H1 (cell line): Measurements from ENCODE around the gene FNIP2. TPM values are rescaled to one million over a fixed set of nuclear protein-coding genes. Genes with fewer than 3 reads are reported as not detected.

ENCODE experiments used
- CTCF ChIA-PET: fragments of 300-600 bp; sonication (Branson Sonifier 250); formaldehyde crosslinking; loops from one replicate; lab custom pipeline; 2021; ENCODE audit not compliant: partially characterized antibody; lab: Charles Lee
- POLR2A ChIA-PET: fragments of 300-600 bp; sonication (Branson Sonifier 250); formaldehyde crosslinking; loops from one replicate; lab custom pipeline; 2021; ENCODE audit warnings: inconsistent platforms; ENCODE audit not compliant: partially characterized antibody; lab: Charles Lee
- DNase-seq, 2 experiments: peaks; one replicate each; pipeline versions ENCODE4 v3.0.0 to v3.0.0-alpha.2; 2010 to 2022; ENCODE audit warnings: low spot score in 2 of 2, low read depth in 1 of 2, mixed read lengths in 1 of 2
- FAIRE-seq: peaks from 2 replicates; lab custom pipeline; 2011; peaks lifted over from hg19 to GRCh38; lab: Jason Lieb, UNC
- H2AFZ ChIP-seq: 2 replicates; pipeline ENCODE4 v1.8.1; 2012; ENCODE audit warnings: low read length, inconsistent platforms
- H2AK5ac ChIP-seq: 2 replicates; pipeline ENCODE4 v1.6.1; 2013; ENCODE audit warnings: low read depth, low read length
- H2BK120ac ChIP-seq: replicated peaks from 2 replicates; pipeline ENCODE3; 2013; ENCODE audit warnings: low read depth, low read length, inconsistent platforms
- H2BK12ac ChIP-seq: 2 replicates; pipeline ENCODE4 v1.6.1; 2013; ENCODE audit warnings: low read depth, low read length
- H2BK15ac ChIP-seq: 2 replicates; pipeline ENCODE4 v1.6.1; 2013; ENCODE audit warnings: low read length
- H2BK20ac ChIP-seq: 2 replicates; pipeline ENCODE4 v1.6.1; 2013; ENCODE audit warnings: low read length
- H2BK5ac ChIP-seq: 2 replicates; pipeline ENCODE4 v1.6.1; 2013; ENCODE audit warnings: low read depth, low read length
- H3K14ac ChIP-seq: 2 replicates; pipeline ENCODE4 v1.6.1; 2013; ENCODE audit warnings: inconsistent platforms; ENCODE audit not compliant: insufficient read length
- H3K18ac ChIP-seq: 2 replicates; pipeline ENCODE4 v1.6.1; 2013; ENCODE audit warnings: low read length; ENCODE audit errors: extremely low read depth
- H3K23ac ChIP-seq: 2 replicates; pipeline ENCODE4 v1.6.1; 2013; ENCODE audit warnings: inconsistent platforms; ENCODE audit not compliant: insufficient read length
- H3K23me2 ChIP-seq: 2 replicates; pipeline ENCODE4 v1.6.1; 2013; ENCODE audit warnings: low read depth, low read length
- H3K27ac ChIP-seq: 2 replicates; pipeline ENCODE4 v1.6.1; 2011; ENCODE audit warnings: low read depth, low read length, inconsistent platforms
- H3K27me3 ChIP-seq, 4 experiments: replicated peaks in 1 of 4; 1 replicate in 1 of 4; 2 replicates in 3 of 4; pipeline versions ENCODE4 v1.6.1 to v1.8.1; 2011 to 2013; ENCODE audit warnings: low read length in 3 of 4, mild to moderate bottlenecking in 3 of 4, inconsistent platforms in 2 of 4, mixed read lengths in 2 of 4, moderate library complexity in 1 of 4; ENCODE audit not compliant: control insufficient read depth in 3 of 4, insufficient read depth in 3 of 4; ENCODE audit errors: extremely low read depth in 1 of 4
- H3K36me3 ChIP-seq, 4 experiments: 2 replicates each; pipeline versions ENCODE4 v1.6.1 to v1.8.1; 2011 to 2013; ENCODE audit warnings: mild to moderate bottlenecking in 4 of 4, low read length in 3 of 4, moderate library complexity in 2 of 4, control low read depth in 1 of 4, inconsistent platforms in 1 of 4; ENCODE audit not compliant: insufficient read depth in 4 of 4, control insufficient read depth in 2 of 4
- H3K4ac ChIP-seq: replicated peaks from 2 replicates; pipeline ENCODE3; 2013; ENCODE audit warnings: low read length, low read depth, mixed read lengths, inconsistent platforms; ENCODE audit not compliant: insufficient read length
- H3K4me1 ChIP-seq, 4 experiments: replicated peaks in 1 of 4; 1 replicate in 1 of 4; 2 replicates in 3 of 4; pipeline versions ENCODE4 v1.6.1 to v1.8.1; 2011 to 2013; ENCODE audit warnings: low read length in 3 of 4, inconsistent platforms in 2 of 4, mixed read lengths in 1 of 4; ENCODE audit not compliant: insufficient read depth in 4 of 4, control insufficient read depth in 3 of 4
- H3K4me2 ChIP-seq, 2 experiments: 2 replicates each; pipeline versions ENCODE4 v1.6.1 to v1.8.1; 2011 to 2013; ENCODE audit warnings: low read depth in 2 of 2, low read length in 2 of 2, control low read depth in 1 of 2, inconsistent platforms in 1 of 2, mild to moderate bottlenecking in 1 of 2; ENCODE audit not compliant: insufficient read depth in 1 of 2
- H3K4me3 ChIP-seq, 4 experiments: fragments of 200-600, 300-600 bp in 1 of 4; sonication (generic), shearing (Covaris generic), sonication (Bioruptor Twin) in 1 of 4; 2 replicates each; pipeline versions ENCODE4 v1.5.1 to v1.8.1; 2011 to 2016; ENCODE audit warnings: low read length in 4 of 4, low read depth in 3 of 4, control low read depth in 2 of 4, inconsistent platforms in 2 of 4, mild to moderate bottlenecking in 2 of 4, mixed read lengths in 1 of 4, moderate library complexity in 1 of 4; ENCODE audit not compliant: insufficient read depth in 2 of 4; ENCODE audit errors: extremely low read depth in 1 of 4
- H3K56ac ChIP-seq: replicated peaks from 2 replicates; pipeline ENCODE3; 2013; ENCODE audit warnings: low read depth, mild to moderate bottlenecking, mixed read lengths, low read length, inconsistent platforms; ENCODE audit not compliant: insufficient read length
- H3K79me1 ChIP-seq: 2 replicates; pipeline ENCODE4 v1.6.1; 2013; ENCODE audit warnings: low read depth, low read length, control low read depth
- H3K79me2 ChIP-seq, 2 experiments: 2 replicates each; pipeline versions ENCODE4 v1.6.1 to v1.8.1; 2012 to 2013; ENCODE audit warnings: low read length in 2 of 2, mild to moderate bottlenecking in 2 of 2, inconsistent platforms in 1 of 2; ENCODE audit not compliant: insufficient read depth in 2 of 2, control insufficient read depth in 1 of 2
- H3K9ac ChIP-seq, 4 experiments: replicated peaks in 1 of 4; 1 replicate in 1 of 4; 2 replicates in 3 of 4; pipeline versions ENCODE4 v1.6.1 to v1.8.1; 2011 to 2013; ENCODE audit warnings: low read depth in 3 of 4, low read length in 3 of 4, control low read depth in 2 of 4, mild to moderate bottlenecking in 2 of 4, moderate library complexity in 2 of 4, inconsistent platforms in 1 of 4; ENCODE audit errors: extremely low read depth in 1 of 4
- H3K9me3 ChIP-seq, 2 experiments: 2 replicates each; pipeline versions ENCODE4 v1.6.1 to v1.8.1; 2012 to 2013; ENCODE audit warnings: mild to moderate bottlenecking in 2 of 2, moderate library complexity in 2 of 2, control low read depth in 1 of 2, inconsistent platforms in 1 of 2, low read depth in 1 of 2, low read length in 1 of 2, mixed read lengths in 1 of 2; ENCODE audit not compliant: insufficient read depth in 2 of 2
- H4K20me1 ChIP-seq, 2 experiments: replicated peaks in 1 of 2; 2 replicates each; pipeline versions ENCODE3 to v1.8.1; 2011 to 2013; ENCODE audit warnings: inconsistent platforms in 2 of 2, low read length in 2 of 2, mild to moderate bottlenecking in 1 of 2; ENCODE audit not compliant: insufficient read depth in 2 of 2, control insufficient read depth in 1 of 2
- H4K5ac ChIP-seq: 2 replicates; pipeline ENCODE4 v1.6.1; 2013; ENCODE audit warnings: low read length, low read depth, mixed read lengths, inconsistent platforms; ENCODE audit not compliant: insufficient read length
- H4K8ac ChIP-seq: 2 replicates; pipeline ENCODE4 v1.8.0; 2013; ENCODE audit warnings: mild to moderate bottlenecking, moderate library complexity, low read length, inconsistent platforms; ENCODE audit not compliant: insufficient read depth; ENCODE audit errors: extremely low read depth
- H4K91ac ChIP-seq: replicated peaks from 2 replicates; pipeline ENCODE3; 2013; ENCODE audit warnings: low read length, mixed read lengths, inconsistent platforms; ENCODE audit not compliant: insufficient read length
- ASH2L ChIP-seq: fragments of 200-600, 300-600 bp; sonication (generic); IDR thresholded peaks from one replicate; pipeline ENCODE4 v1.7.1; 2017; ENCODE audit warnings: low read length
- EGR1 ChIP-seq: IDR thresholded peaks from 2 replicates; pipeline ENCODE4 v1.6.1; 2011; ENCODE audit warnings: low read depth, low read length, borderline replicate concordance
- EP300 ChIP-seq, 2 experiments: IDR thresholded peaks; 1 replicate in 1 of 2; 2 replicates in 1 of 2; pipeline ENCODE4 v1.6.1; 2011 to 2012; ENCODE audit warnings: low read depth in 2 of 2, low read length in 2 of 2, mild to moderate bottlenecking in 2 of 2, borderline replicate concordance in 1 of 2, inconsistent platforms in 1 of 2, moderate library complexity in 1 of 2
- GABPA ChIP-seq: IDR thresholded peaks from 2 replicates; pipeline ENCODE4 v1.6.1; 2011; ENCODE audit warnings: mild to moderate bottlenecking, low read length, moderate library complexity, borderline replicate concordance; ENCODE audit not compliant: insufficient read depth
- NRF1 ChIP-seq: IDR thresholded peaks from 2 replicates; pipeline ENCODE4 v1.6.1; 2011; ENCODE audit warnings: mild to moderate bottlenecking, low read depth, low read length, improper control_type of control experiment
- RAD21 ChIP-seq, 2 experiments: IDR thresholded peaks in 1 of 2; conservative IDR thresholded peaks in 1 of 2; 2 replicates each; pipeline ENCODE4 v1.6.1; 2011; ENCODE audit warnings: low read depth in 2 of 2, low read length in 2 of 2, improper control_type of control experiment in 1 of 2, inconsistent platforms in 1 of 2, mild to moderate bottlenecking in 1 of 2, moderate library complexity in 1 of 2
- SIN3A ChIP-seq, 2 experiments: IDR thresholded peaks in 1 of 2; conservative IDR thresholded peaks in 1 of 2; 2 replicates each; pipeline ENCODE4 v1.6.1; 2011 to 2012; ENCODE audit warnings: low read length in 2 of 2, improper control_type of control experiment in 1 of 2, low read depth in 1 of 2, mild to moderate bottlenecking in 1 of 2
- TEAD4 ChIP-seq: IDR thresholded peaks from 2 replicates; pipeline ENCODE4 v1.6.1; 2012; ENCODE audit warnings: low read depth, low read length, inconsistent platforms, mixed read lengths
- YY1 ChIP-seq: IDR thresholded peaks from 2 replicates; pipeline ENCODE4 v1.6.1; 2011; ENCODE audit warnings: low read depth, mild to moderate bottlenecking, low read length
- ZNF274 ChIP-seq: IDR thresholded peaks from 2 replicates; pipeline ENCODE4 v1.7.0; 2012; ENCODE audit warnings: low read length, borderline replicate concordance; ENCODE audit errors: extremely low read depth
- WGBS, 2 experiments: shearing (Covaris generic) in 1 of 2; methylation state at CpG; one replicate each; pipeline versions ENCODE4 v1.1.6 to v1.1.7; 2013 to 2015; ENCODE audit warnings: low lambda C conversion rate in 2 of 2, mixed read lengths in 2 of 2, inconsistent platforms in 1 of 2, low coverage in 1 of 2, missing lambda C conversion rate in 1 of 2; ENCODE audit not compliant: insufficient replicate concordance in 2 of 2, insufficient coverage in 1 of 2, insufficient read length in 1 of 2; ENCODE audit errors: extremely low coverage in 1 of 2, missing lambda C conversion rate in 1 of 2; 5-methylcytosine and 5-hydroxymethylcytosine counted together
- polyA plus RNA-seq, 7 experiments: library from polyadenylated mRNA; depleted of rRNA in 3 of 7; stranded (reverse) in 5 of 7; unstranded in 2 of 7; fragments of >200 nt in 5 of 7; fragments of 200-250 nt in 2 of 7; gene quantifications; 1 replicate in 5 of 7; 2 replicates in 1 of 7; 4 replicates in 1 of 7; pipeline versions ENCODE4 v1.2.1 to v1.2.3, GENCODE V29; 2011 to 2013; ENCODE audit warnings: missing spikeins in 2 of 7, mixed read lengths in 2 of 7
- total RNA-seq: library from RNA; stranded (reverse); fragmentation: NEBNext Ultra II Directional; extraction: Animal tissue kit (Norgen Biotek cat#: 25700); gene quantifications from 2 replicates; pipeline ENCODE4 v1.2.1, GENCODE V29; 2021

The FNIP2 gene
- total and polyA plus RNA-seq, 2 of the 8 experiments (the other 6 are each of a cell fraction or from before 2014, with no cell fraction given), result 4.0 to 13.0 TPM

DNA sequence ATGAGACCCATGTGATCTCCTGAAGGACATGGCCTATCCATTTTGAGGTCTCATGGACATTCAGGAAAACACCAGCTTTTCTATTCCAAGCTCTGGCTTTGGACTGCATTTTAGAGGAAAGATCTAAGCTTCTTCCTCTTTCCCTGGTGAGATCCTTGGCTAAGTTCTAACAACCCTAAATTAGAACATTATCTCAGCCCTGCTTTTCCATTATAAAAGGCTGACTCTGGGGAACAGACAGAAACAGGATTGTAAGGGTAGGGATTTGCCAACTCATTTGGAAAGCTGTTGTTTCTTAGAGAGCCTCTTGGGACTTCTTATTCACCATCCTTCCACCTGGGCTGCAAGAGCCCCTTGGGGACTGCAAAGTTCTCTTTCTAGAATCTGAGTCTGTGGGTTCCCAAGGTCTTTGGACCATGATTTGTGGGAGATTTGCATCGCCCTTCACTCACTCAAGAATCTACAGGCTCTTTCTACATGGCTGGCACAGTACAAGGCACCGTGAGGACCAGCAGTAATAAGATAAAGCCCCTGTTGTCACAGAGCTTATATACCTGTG, 146.9 kb downstream of the FNIP2 start:
- Histone ChIP-seq H3K36me3 (no peaks in the 10 kb centered on the region), H2BK12ac (no peak overlapping the region), H3K27me3 (peaks cover 0 to 1% (median 0%) of the 10 kb centered on the region in 4 experiments; a peak in 1 of 7 replicates), H4K20me1 (no peaks in the 10 kb centered on the region), H3K4me2 (no peak overlapping the region), H3K9me3 (no peaks in the 10 kb centered on the region), H2AFZ (no peak overlapping the region), H4K5ac (no peak overlapping the region), H2BK20ac (no peak overlapping the region), H3K79me1 (no peaks in the 10 kb centered on the region), H3K4me1 (peaks cover 0 to 5% (median 1%) of the 10 kb centered on the region in 4 experiments; a peak in 1 of 7 replicates), H3K4me3 (no peak overlapping the region), H3K9ac (no peak overlapping the region), H4K8ac (no peak overlapping the region), H3K4ac (no peak overlapping the region), H2BK120ac (no peak overlapping the region), H3K14ac (no peak overlapping the region), H3K79me2 (no peaks in the 10 kb centered on the region), H2AK5ac (no peak overlapping the region), H3K23ac (no peak overlapping the region), H3K56ac (no peak overlapping the region), H2BK5ac (no peak overlapping the region), H3K18ac (no peak overlapping the region), H3K27ac (no peak overlapping the region), H2BK15ac (no peak overlapping the region), H3K23me2 (no peaks in the 10 kb centered on the region), H4K91ac (no peak overlapping the region)
- CTCF ChIA-PET, result interaction anchor here (0.6 to 3.1 kb wide), 11 partner anchors 9 to 287 kb away, joined by 3 to 15 read pairs (median 3); no protein-coding TSS in a partner anchor
- WGBS, 2 experiments, result 87% methylated on average over 2 of the region's 2 CpGs; no CpG with 5 or more reads in 1 of the 2 experiments
- DNase-seq, result no peak
- POLR2A ChIA-PET, result interaction anchor here (1.1 kb wide), 1 partner anchor 12 kb away, joined by 3 read pairs; no protein-coding TSS in a partner anchor
- FAIRE-seq, result no peak
- no peak for TF ChIP-seq ZNF274
- TF ChIP-seq RAD21 (IDR thresholded peaks at IDR 0.05 in 1 of 2, conservative IDR thresholded peaks at IDR 0.05 in 1 of 2; ENCODE audit: low read depth in 2 of 2, low read length in 2 of 2), result no peak
- TF ChIP-seq NRF1, result no peak
- no peak for TF ChIP-seq EGR1
- no peak for TF ChIP-seq GABPA
- TF ChIP-seq EP300 (IDR thresholded peaks at IDR 0.05; ENCODE audit: borderline replicate concordance in 1 of 2, low read depth in 2 of 2, low read length in 2 of 2), result no peak
- TF ChIP-seq TEAD4, result no peak
- TF ChIP-seq ASH2L, result no peak
- no peak for TF ChIP-seq YY1
- no peak for TF ChIP-seq SIN3A (conservative IDR thresholded peaks at IDR 0.05 in 1 of 2, IDR thresholded peaks at IDR 0.05 in 1 of 2; ENCODE audit: low read depth in 1 of 2, low read length in 2 of 2)
